Jurkat, Clone E6-1 (cell line): ENCODE results near the gene HSD17B8. TPM values are rescaled to one million over a fixed set of nuclear protein-coding genes. Genes with fewer than 3 reads are reported as not detected.

Experiments
- DNase-seq: peaks from one replicate; pipeline ENCODE4 v3.0.0-alpha.2; 2011; ENCODE audit warnings: low read depth, low spot score
- H3K4me3 ChIP-seq: 2 replicates; pipeline ENCODE4 v1.5.1; 2011; ENCODE audit warnings: mild to moderate bottlenecking, low read length, control low read depth, moderate library complexity
- polyA plus RNA-seq: library from polyadenylated mRNA; unstranded; fragments of >200 nt; gene quantifications from one replicate; pipeline ENCODE4 v1.2.1, GENCODE V29; 2012; ENCODE audit warnings: missing spikeins; ENCODE audit not compliant: insufficient read length, insufficient read depth

Gene HSD17B8
- 16.4 TPM for polyA plus RNA-seq

GRCh38 chr6:33204415-33205190, at the start of gene HSD17B8:
Gene HSD17B8, plus strand, starts transcription at chr6:33204655. Its CDS starts 14 bp downstream, at chr6:33204669.
- peak within 1 kb of the TSS; percentile 85 for H3K4me3 ChIP-seq
- DNase-seq, result peak; percentile 87

GRCh38 chr6:33156561-33156960, 47.9 kb upstream of the HSD17B8 start:
- no peak for DNase-seq
- H3K4me3 ChIP-seq, result no peak overlapping the region

GRCh38 chr6:33156964-33157363, 47.5 kb upstream of the HSD17B8 start:
- H3K4me3 ChIP-seq, result no peak overlapping the region
- no peak for DNase-seq

- no peak for DNase-seq
- H3K4me3 ChIP-seq, result no peak overlapping the region
Measured at GRCh38 chr6:33160096-33160495, 44.4 kb upstream of the HSD17B8 start.

- DNase-seq, result peak; percentile 33
- peak overlapping the region; percentile 57 for H3K4me3 ChIP-seq
Measured at GRCh38 chr6:33160728-33161344, 43.6 kb upstream of the HSD17B8 start.

- peak; percentile 36 for DNase-seq
- peak overlapping the region; percentile 57 for H3K4me3 ChIP-seq
Measured at GRCh38 chr6:33161354-33162331, 42.8 kb upstream of the HSD17B8 start.

GRCh38 chr6:33163540-33163939, 40.9 kb upstream of the HSD17B8 start:
- no peak overlapping the region for H3K4me3 ChIP-seq
- DNase-seq, result no peak

GRCh38 chr6:33164176-33164575, 40.3 kb upstream of the HSD17B8 start:
- no peak for DNase-seq
- H3K4me3 ChIP-seq, result no peak overlapping the region

GRCh38 chr6:33164665-33165373, 39.6 kb upstream of the HSD17B8 start:
- H3K4me3 ChIP-seq, result no peak overlapping the region
- DNase-seq, result no peak

GRCh38 chr6:33165581-33166258, 38.7 kb upstream of the HSD17B8 start:
- DNase-seq, result no peak

GRCh38 chr6:33166363-33166762, 38.1 kb upstream of the HSD17B8 start:
- H3K4me3 ChIP-seq, result no peak overlapping the region
- no peak for DNase-seq

More at GRCh38 chr6:33165581-33166258, 38.7 kb upstream of the HSD17B8 start:
- H3K4me3 ChIP-seq, result no peak overlapping the region

GRCh38 chr6:33166811-33167210, 37.6 kb upstream of the HSD17B8 start:
- no peak for DNase-seq
- H3K4me3 ChIP-seq, result no peak overlapping the region

- H3K4me3 ChIP-seq, result no peak overlapping the region
- DNase-seq, result no peak
Measured at GRCh38 chr6:33167374-33168283, 36.8 kb upstream of the HSD17B8 start.

GRCh38 chr6:33168284-33168601, 36.2 kb upstream of the HSD17B8 start:
- H3K4me3 ChIP-seq, result no peak overlapping the region
- no peak for DNase-seq

- no peak for DNase-seq
- H3K4me3 ChIP-seq, result no peak overlapping the region
Measured at GRCh38 chr6:33168639-33169038, 35.8 kb upstream of the HSD17B8 start.

GRCh38 chr6:33169291-33170175, 34.9 kb upstream of the HSD17B8 start:
- no peak for DNase-seq
- no peak overlapping the region for H3K4me3 ChIP-seq
